Trophoblast cell (in vitro differentiated cells and primary cell): ENCODE measurements around the gene CACNA1G.

Experiments
- DNase-seq, 2 donors: peaks; one replicate each; pipeline ENCODE4 v3.0.0-alpha.2; 2016
- H2AFZ ChIP-seq: 2 replicates; pipeline ENCODE4 v1.6.1; 2013; ENCODE audit warnings: low read length, moderate library complexity, mild to moderate bottlenecking; ENCODE audit not compliant: insufficient read depth, poor library complexity
- H2AK5ac ChIP-seq: 2 replicates; pipeline ENCODE4 v1.6.1; 2013; ENCODE audit warnings: mild to moderate bottlenecking, low read length
- H2BK120ac ChIP-seq: 2 replicates; pipeline ENCODE4 v1.6.1; 2013; ENCODE audit warnings: low read length, mild to moderate bottlenecking, moderate library complexity; ENCODE audit not compliant: insufficient read depth, poor library complexity
- H2BK12ac ChIP-seq: 2 replicates; pipeline ENCODE4 v1.6.1; 2013; ENCODE audit warnings: mild to moderate bottlenecking, low read length, moderate library complexity
- H2BK5ac ChIP-seq: 2 replicates; pipeline ENCODE4 v1.6.1; 2013; ENCODE audit warnings: low read length, low read depth, moderate library complexity, mild to moderate bottlenecking; ENCODE audit not compliant: poor library complexity
- H3K14ac ChIP-seq: 2 replicates; pipeline ENCODE4 v1.6.1; 2013; ENCODE audit warnings: mild to moderate bottlenecking, low read length
- H3K18ac ChIP-seq: 2 replicates; pipeline ENCODE4 v1.6.1; 2013; ENCODE audit warnings: mild to moderate bottlenecking, low read length
- H3K23ac ChIP-seq: 2 replicates; pipeline ENCODE4 v1.6.1; 2013; ENCODE audit warnings: low read length
- H3K27ac ChIP-seq: 2 replicates; pipeline ENCODE4 v1.5.1; 2013; ENCODE audit warnings: low read depth, mild to moderate bottlenecking, inconsistent platforms, low read length, moderate library complexity
- H3K27me3 ChIP-seq: 2 replicates; pipeline ENCODE4 v1.6.1; 2013; ENCODE audit warnings: inconsistent platforms, mild to moderate bottlenecking, low read length, moderate library complexity; ENCODE audit not compliant: insufficient read depth
- H3K36me3 ChIP-seq, 2 experiments: 1 replicate in 1 of 2; 2 replicates in 1 of 2; pipeline ENCODE4 v1.6.1; 2013; ENCODE audit warnings: low read length in 2 of 2, mild to moderate bottlenecking in 2 of 2, moderate library complexity in 1 of 2; ENCODE audit not compliant: insufficient read depth in 2 of 2, control insufficient read depth in 1 of 2
- H3K4ac ChIP-seq: 2 replicates; pipeline ENCODE4 v1.6.1; 2013; ENCODE audit warnings: low read depth, mild to moderate bottlenecking, low read length, moderate library complexity
- H3K4me1 ChIP-seq, 2 experiments: 1 replicate in 1 of 2; 2 replicates in 1 of 2; pipeline ENCODE4 v1.6.1; 2013; ENCODE audit warnings: low read length in 2 of 2, mild to moderate bottlenecking in 2 of 2, moderate library complexity in 1 of 2; ENCODE audit not compliant: insufficient read depth in 2 of 2, control insufficient read depth in 1 of 2
- H3K4me2 ChIP-seq: 2 replicates; pipeline ENCODE4 v1.6.1; 2013; ENCODE audit warnings: inconsistent platforms, mild to moderate bottlenecking, low read length, moderate library complexity
- H3K4me3 ChIP-seq: 2 replicates; pipeline ENCODE4 v1.5.1; 2013; ENCODE audit warnings: mild to moderate bottlenecking, low read depth, low read length, inconsistent platforms
- H3K79me1 ChIP-seq: one replicate; pipeline ENCODE4 v1.6.1; 2013; ENCODE audit warnings: low read length
- H3K79me2 ChIP-seq: 2 replicates; pipeline ENCODE4 v1.6.1; 2013; ENCODE audit warnings: low read length, mild to moderate bottlenecking; ENCODE audit not compliant: control insufficient read depth, insufficient read depth, poor library complexity
- H3K9ac ChIP-seq: 2 replicates; pipeline ENCODE4 v1.6.1; 2013; ENCODE audit warnings: mild to moderate bottlenecking, low read length
- H3K9me3 ChIP-seq: 2 replicates; pipeline ENCODE4 v1.6.1; 2013; ENCODE audit warnings: low read depth, mild to moderate bottlenecking, control low read depth, inconsistent platforms, low read length; ENCODE audit not compliant: insufficient read depth
- H4K12ac ChIP-seq: 2 replicates; pipeline ENCODE4 v1.6.1; 2013; ENCODE audit warnings: low read depth, mild to moderate bottlenecking, low read length, moderate library complexity
- H4K8ac ChIP-seq: 2 replicates; pipeline ENCODE4 v1.6.1; 2013; ENCODE audit warnings: low read depth, mild to moderate bottlenecking, low read length, moderate library complexity
- H4K91ac ChIP-seq: one replicate; pipeline ENCODE4 v1.6.1; 2013; ENCODE audit warnings: low read depth, mild to moderate bottlenecking, low read length, moderate library complexity
- WGBS: extraction: QIAGEN DNeasy Blood & Tissue Kit; methylation state at CpG from one replicate; pipeline ENCODE4 v1.1.7; 2013; ENCODE audit warnings: missing lambda C conversion rate; ENCODE audit not compliant: insufficient read length, insufficient coverage; ENCODE audit errors: extremely low coverage; 5-methylcytosine and 5-hydroxymethylcytosine counted together

Gene CACNA1G

DNA sequence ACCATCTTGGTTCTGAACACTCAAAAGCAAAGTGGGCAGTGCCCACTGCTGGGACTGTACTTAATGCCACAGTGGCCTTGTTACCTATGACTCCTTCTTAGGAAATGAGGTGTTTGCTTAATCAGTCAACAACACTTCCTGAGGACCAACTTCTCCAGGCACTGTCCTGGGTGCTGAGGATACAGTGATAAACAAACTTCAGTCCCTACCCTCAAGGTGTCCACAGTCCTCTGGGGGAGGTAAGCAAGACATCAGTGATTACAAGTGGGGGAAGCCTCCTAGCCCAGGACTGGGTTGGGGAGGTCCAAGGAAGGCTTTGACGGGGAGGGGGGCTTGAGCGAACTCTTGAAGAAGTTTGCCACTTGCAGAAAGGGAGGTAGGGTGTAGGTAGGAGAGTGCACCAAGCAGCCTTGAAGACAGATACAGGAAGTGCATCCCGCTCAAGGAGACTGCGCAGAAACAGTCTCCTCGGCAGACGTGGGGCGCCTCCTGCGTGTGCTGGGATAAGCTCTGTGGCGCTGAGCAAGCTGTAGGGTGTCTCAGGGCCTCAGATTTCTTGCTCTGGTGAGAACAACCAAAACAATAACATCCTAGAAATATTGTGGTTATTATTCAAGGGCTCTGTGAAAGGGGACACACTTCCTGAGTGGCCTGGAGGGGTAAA is 71.5 kb downstream of the CACNA1G start:
- no peak overlapping the region for H2BK120ac ChIP-seq
- no peaks in the 10 kb centered on the region for H3K79me1 ChIP-seq
- H2AK5ac ChIP-seq: no peak overlapping the region
- H3K9ac ChIP-seq: no peak overlapping the region
- H3K27me3 ChIP-seq: peaks cover 33% of the 10 kb centered on the region
- no peak overlapping the region for H2BK5ac ChIP-seq
- H4K8ac ChIP-seq: no peak overlapping the region
- peaks cover 12 to 19% of the 10 kb centered on the region in 2 experiments for H3K4me1 ChIP-seq
- H3K23ac ChIP-seq: no peak overlapping the region
- H3K4ac ChIP-seq: no peak overlapping the region
- peak overlapping the region; percentile 56 for H3K4me3 ChIP-seq
- no peak for DNase-seq
- H2AFZ ChIP-seq: no peak overlapping the region
- H3K18ac ChIP-seq: no peak overlapping the region
- no peak overlapping the region for H3K14ac ChIP-seq
- H4K12ac ChIP-seq: no peak overlapping the region
- H2BK12ac ChIP-seq: no peak overlapping the region
- no peak overlapping the region for H3K27ac ChIP-seq
- H3K4me2 ChIP-seq: no peak overlapping the region
- WGBS: no CpG with 5 or more reads among the region's 9 CpGs
- no peaks in the 10 kb centered on the region for H3K36me3 ChIP-seq
- peaks cover 3% of the 10 kb centered on the region for H3K9me3 ChIP-seq
- no peak overlapping the region for H4K91ac ChIP-seq
- H3K79me2 ChIP-seq: no peaks in the 10 kb centered on the region

DNA sequence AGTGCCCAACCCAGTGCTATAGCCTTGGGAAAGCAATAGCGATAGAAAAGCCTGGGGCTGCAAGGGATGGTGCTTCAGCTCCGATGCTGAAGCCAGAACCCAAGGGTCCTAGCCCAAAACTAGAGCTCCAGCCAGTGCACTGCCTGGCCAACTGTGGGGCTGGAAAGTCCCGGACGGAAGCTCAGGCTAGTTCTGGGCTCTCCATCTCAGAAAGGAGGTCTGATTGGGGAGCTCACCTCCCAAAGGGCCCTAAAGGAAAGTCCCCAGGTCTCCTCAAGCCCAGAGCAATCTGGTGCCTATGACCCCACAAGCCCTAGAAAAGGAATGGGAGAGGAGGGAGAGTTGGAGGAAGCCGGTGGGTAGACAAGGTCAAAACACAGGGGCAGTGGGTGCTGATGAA is 72.1 kb downstream of the CACNA1G start:
- Histone ChIP-seq H3K4me2 (no peak overlapping the region), H2BK12ac (no peak overlapping the region), H3K36me3 (no peaks in the 10 kb centered on the region), H4K8ac (no peak overlapping the region), H3K4me3 (no peak overlapping the region), H3K4me1 (peaks cover 10 to 16% of the 10 kb centered on the region in 2 experiments), H3K18ac (no peak overlapping the region), H3K9ac (no peak overlapping the region), H4K12ac (no peak overlapping the region), H3K4ac (no peak overlapping the region), H3K27ac (no peak overlapping the region), H2AK5ac (no peak overlapping the region), H3K23ac (no peak overlapping the region), H3K27me3 (peaks cover 33% of the 10 kb centered on the region), H3K79me1 (no peaks in the 10 kb centered on the region), H2AFZ (no peak overlapping the region), H2BK120ac (no peak overlapping the region), H4K91ac (no peak overlapping the region), H3K9me3 (no peaks in the 10 kb centered on the region), H3K79me2 (no peaks in the 10 kb centered on the region), H2BK5ac (no peak overlapping the region), H3K14ac (no peak overlapping the region)
- DNase-seq: no peak
- WGBS: no CpG with 5 or more reads among the region's 5 CpGs

DNA sequence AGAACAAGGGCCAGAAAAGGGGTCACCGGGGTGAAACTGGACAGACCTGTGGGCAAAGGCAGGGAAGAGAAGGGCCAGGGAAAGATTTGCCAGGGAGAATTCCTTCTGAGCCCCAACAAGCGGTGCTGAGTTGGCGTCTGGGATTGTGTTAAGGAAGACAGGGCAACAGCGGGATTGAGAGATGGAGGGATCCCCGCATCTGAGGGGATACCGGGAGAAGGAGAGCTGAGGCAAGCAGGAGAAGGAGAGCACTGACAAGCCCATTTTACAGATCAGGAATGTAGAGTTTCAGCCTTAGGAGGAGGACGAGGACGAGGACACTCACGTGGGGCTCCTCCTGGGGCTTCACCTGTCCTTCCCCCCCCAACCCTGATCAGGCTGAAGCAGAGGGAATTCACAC is 73.2 kb downstream of the CACNA1G start:
- Histone ChIP-seq H3K4ac (no peak overlapping the region), H3K4me2 (no peak overlapping the region), H3K27me3 (peaks cover 33% of the 10 kb centered on the region), H3K14ac (no peak overlapping the region), H2BK120ac (no peak overlapping the region), H4K8ac (no peak overlapping the region), H3K79me1 (no peaks in the 10 kb centered on the region), H4K91ac (no peak overlapping the region), H4K12ac (no peak overlapping the region), H3K18ac (no peak overlapping the region), H2BK12ac (no peak overlapping the region), H3K36me3 (no peaks in the 10 kb centered on the region), H2BK5ac (no peak overlapping the region), H3K4me3 (no peak overlapping the region), H3K4me1 (peaks cover 2 to 11% of the 10 kb centered on the region in 2 experiments), H3K27ac (no peak overlapping the region), H2AK5ac (no peak overlapping the region), H3K23ac (no peak overlapping the region), H3K9ac (no peak overlapping the region), H3K79me2 (no peaks in the 10 kb centered on the region), H3K9me3 (no peaks in the 10 kb centered on the region), H2AFZ (no peak overlapping the region)
- DNase-seq: no peak
- WGBS: no CpG with 5 or more reads among the region's 9 CpGs

DNA sequence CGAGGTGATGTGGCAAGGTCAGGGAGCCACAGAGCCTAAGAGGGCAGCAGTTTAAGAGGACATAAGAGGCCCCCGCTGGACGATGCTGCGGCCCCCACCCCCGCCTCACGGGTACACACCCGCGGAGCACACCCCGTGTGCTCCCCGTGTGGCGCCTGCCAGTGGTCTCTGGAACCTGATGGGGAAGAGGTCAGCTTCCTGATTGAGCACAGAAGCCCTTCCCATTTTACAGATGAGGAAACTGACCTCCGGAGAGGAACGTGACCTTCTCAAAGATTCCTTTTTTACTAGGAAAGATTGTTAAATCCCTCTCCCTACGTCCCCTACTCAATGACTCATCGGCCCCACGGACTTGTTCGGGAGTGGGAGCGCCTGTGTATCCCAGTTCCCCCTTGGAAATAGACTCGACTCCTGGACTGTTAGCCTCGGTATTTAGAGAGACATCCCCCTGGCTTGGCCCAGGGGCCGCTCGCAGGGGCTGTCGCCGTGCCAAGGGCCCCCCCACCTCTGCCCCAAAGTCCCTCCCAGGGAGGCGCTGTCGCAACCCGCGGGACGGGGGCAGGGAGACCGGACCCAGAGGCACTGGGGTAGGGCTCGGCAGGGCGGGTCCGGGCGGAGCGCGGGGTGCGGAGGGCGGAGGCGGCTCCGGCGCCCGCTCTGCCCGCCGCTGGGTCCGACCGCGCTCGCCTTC is 73.9 kb downstream of the CACNA1G start, which contains the start of gene ABCC3:
ABCC3 (plus strand) TSS at position 658 of the 691 bp plus-strand sequence. CDS start 56 bp downstream, outside the sequence.
- Histone ChIP-seq H3K79me2 (no peaks in the 10 kb centered on the region), H3K4me2 (peak within 1 kb of the TSS; percentile 50), H3K79me1 (peaks cover 1% of the 10 kb centered on the region), H3K27me3 (peaks cover 33% of the 10 kb centered on the region), H3K27ac (no peak within 1 kb of the TSS), H3K9me3 (no peaks in the 10 kb centered on the region), H2AFZ (no peak within 1 kb of the TSS), H3K23ac (no peak within 1 kb of the TSS), H3K9ac (no peak within 1 kb of the TSS), H2AK5ac (no peak within 1 kb of the TSS), H3K14ac (no peak within 1 kb of the TSS), H2BK120ac (no peak within 1 kb of the TSS), H3K4me1 (peaks cover 9 to 17% of the 10 kb centered on the region in 2 experiments), H4K91ac (no peak within 1 kb of the TSS), H2BK5ac (no peak within 1 kb of the TSS), H3K4ac (no peak within 1 kb of the TSS), H3K4me3 (no peak within 1 kb of the TSS), H2BK12ac (no peak within 1 kb of the TSS), H3K36me3 (no peaks in the 10 kb centered on the region), H4K8ac (no peak within 1 kb of the TSS), H4K12ac (no peak within 1 kb of the TSS), H3K18ac (no peak within 1 kb of the TSS)
- WGBS: no CpG with 5 or more reads among the region's 48 CpGs
- peak in 1 of 2 donors; percentile 23 for DNase-seq
